ENCODE results near the gene EPHA4.

Gene EPHA4

GRCh38 chr2:221439761-221440479, 132.2 kb downstream of the EPHA4 start:
- no peak for DNase-seq (ENCODE audit: low spot score)

- no peak for DNase-seq (ENCODE audit: low spot score)
Observed at GRCh38 chr2:221437056-221437455, 135.0 kb downstream of the EPHA4 start.

DNA sequence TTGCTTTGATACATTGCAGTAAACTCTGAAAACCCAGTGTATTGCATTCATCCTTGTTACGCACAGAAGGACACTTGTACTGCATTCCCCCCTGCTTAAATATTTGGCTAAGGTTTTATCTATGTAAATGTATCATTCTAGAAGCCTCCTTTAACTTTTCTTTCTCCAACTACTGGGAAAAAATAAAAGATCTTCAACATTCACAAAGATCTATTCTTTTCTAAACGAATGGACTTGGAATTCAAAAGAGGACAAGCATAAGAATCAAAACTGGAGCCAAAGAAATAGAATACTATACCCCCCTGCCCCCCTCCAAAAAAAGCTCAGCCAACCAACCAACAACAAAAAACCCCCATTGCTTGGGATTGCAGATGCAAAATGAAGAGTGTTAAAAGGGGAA, 136.9 kb downstream of the EPHA4 start:
- DNase-seq (ENCODE audit: low spot score): no peak

DNA sequence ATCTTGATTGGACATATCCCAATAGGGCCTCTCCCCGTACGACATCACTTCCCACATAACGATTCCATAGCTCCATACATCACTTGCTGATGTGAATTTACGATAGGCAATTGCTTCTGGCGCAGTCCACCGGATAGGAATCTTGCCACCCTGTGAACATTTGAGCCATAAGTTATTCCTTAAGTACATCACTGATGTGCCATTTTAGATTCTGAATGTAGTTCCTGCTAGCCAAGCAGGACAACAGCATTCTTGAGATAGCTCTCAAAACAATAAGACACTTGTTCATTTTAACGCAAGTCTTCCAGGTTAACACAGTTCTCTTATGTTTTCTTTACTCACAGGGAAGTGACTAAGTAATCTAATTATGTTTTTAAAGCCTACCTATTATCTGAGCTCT, 138.0 kb downstream of the EPHA4 start:
- no peak for DNase-seq (ENCODE audit: low spot score)

DNA sequence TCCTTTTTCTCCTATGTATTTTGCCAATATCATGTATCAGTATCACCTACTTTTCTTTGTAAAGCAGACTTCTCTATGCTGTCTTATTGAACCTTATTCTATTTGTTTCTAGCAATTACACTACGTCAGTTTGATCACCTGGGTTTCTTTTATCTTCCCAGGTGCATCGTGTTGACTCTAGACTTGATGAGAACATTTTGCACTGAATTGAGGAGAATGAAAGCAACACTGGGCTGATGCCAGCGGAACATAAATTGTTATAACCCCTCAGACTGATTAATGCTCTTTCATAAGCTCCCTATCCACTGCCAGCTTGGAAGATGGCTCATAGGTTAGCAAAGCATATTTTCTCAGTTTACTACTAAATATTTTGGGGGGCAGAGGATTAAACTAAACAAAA, 140.6 kb downstream of the EPHA4 start:
- no peak for DNase-seq (ENCODE audit: low spot score)

DNA sequence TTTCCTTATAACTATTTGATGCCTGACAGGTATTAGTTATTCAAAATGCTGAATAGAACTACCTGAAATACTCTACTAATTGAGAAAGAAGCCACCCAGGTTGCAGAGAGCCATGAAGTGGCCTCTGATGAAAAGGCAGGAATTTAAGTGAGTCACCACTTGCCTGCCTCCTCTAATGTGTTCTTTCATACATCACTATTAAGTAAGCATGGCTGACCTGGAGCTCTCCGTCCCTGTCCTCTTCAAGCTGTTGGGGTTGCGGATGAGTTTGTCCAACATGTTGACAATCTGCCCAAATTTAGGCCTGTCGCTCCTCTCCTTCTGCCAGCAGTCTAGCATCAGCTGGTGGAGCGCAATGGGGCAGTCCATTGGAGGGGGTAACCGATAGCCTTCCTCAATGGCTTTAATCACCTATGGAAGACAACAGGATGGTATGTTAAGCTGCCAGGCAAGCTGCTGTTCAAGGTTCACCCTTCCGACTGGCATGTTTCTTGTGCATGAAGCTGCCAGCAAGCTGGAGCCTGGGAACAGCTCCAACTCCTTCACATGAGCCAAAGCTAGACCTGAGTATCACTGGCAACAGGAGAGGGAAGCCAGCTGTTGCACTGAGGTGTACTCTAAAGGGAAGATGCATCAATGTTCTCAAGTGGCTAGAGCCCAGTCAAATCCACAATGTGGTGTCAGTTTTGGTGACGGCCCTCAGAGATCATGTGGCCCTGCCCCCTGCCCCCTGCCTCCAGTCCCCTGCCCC, 142.2 kb downstream of the EPHA4 start:
- DNase-seq (ENCODE audit: low spot score): no peak

DNA sequence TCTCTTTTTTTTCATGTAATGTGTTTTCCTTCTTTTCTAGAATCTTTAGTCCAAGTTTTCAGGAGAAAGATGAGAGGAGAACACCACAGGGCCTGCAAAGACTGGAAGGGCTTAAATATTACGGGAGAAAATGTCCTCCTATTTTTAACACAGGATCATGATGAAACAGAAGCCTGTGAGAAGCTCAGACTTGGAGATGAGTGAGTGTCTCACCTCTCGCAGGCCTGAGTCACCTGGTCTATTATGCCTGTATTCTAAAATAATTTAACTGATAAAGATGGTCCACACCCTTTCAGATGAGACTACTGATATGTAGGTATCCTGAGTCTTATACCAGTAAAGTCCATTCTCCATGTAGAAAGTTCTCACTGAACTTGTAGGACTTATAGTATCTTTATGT, 143.2 kb downstream of the EPHA4 start:
- no peak for DNase-seq (ENCODE audit: low spot score)

- DNase-seq (ENCODE audit: low spot score): no peak
Observed at GRCh38 chr2:221426929-221427328, 145.2 kb downstream of the EPHA4 start.

DNA sequence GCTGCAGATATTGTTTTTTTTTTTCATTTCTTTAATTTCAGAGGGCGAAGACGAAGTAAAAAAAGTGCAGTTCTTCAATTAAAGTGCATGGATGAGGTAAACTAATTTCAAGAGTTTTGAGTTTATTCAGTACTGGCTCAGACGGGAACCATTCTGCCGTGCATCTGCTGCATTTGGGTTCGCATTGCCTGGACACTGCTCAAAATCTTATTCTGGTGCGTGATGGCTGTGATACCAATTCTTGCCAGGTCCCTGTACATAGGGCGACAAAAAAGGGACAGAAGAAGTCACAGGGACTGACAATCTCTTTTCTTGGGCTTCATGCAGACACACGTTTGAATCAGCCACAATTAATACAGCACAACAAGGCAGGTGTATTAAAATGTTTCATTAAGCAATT, 146.2 kb downstream of the EPHA4 start:
- no peak for DNase-seq (ENCODE audit: low spot score)

DNA sequence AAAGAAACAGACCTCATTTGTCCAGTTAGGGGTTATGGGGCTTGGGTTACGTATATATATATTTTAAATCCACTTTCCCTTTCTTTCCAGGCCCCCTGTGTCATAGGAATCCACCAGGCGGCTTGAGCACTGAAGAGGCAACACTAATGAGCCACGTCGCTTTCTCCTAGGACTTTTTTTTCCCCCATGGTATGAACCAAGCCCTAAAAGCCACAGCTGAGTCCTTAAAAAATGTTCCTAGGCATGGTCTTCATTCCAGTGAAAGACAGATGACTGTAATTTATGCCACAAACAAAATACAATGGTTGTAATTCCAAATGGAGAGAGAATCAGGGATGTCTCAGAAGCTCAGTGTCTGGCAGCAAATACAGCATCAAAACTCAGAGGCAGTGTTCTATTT, 146.8 kb downstream of the EPHA4 start:
- DNase-seq (ENCODE audit: low spot score): no peak

DNA sequence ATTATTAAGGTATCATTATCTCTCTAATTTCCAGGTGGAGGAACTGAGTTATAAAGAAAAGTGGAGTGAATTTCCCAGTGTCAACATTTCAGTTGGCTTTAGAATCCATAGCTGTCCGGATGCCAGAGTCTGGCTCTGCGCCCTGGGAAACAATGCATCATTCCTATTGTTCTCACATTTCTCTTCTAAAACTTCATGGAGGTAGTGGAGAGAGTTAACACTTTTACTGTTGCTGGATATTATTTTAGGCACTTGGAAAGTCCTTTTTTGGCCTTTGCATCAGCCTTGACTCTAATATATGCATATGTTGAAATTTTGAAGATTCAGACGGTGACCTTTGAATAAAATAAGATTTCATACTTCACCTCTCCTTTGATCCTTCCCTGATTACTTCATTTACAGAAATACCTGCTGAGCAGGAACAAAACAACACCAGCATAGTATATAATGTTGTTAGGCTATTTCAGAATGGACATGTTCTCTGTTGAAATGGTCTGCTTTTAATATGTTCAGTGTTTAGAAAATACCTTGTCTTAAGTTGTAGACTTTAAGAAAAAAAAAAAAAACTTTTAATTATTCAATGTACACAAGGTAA, 148.8 kb downstream of the EPHA4 start:
- DNase-seq (ENCODE audit: low spot score): no peak

DNA sequence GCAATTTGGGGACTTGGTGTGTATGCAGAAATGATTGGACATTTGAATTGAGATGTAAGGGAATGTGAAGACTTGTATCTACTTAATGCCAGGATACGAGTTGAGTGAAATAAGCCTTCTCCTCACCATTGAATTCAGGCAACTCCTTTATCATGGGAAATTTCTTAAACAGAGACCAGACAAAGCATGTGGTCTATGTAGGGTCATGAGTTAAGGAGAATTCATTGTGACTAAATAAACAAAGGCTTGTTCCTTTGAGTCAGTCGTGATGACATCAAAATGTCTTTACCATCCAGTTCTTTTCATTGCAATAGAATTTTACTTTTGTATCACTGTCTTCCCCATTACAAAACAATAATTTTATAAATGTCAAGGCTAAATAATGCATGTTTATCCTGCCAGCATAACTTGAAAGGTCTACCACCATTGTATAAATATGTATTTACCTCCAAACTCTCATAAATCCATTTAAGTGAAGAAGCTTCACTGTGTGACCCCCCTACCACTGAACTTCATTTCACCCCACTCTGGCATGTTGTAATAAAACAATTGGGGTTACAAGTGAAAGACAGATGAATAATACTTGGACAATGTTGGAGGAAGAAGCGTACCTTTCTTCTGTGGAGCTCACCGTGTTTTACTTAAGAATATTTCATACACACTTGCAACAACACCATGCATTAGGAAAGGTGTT, 149.4 kb downstream of the EPHA4 start:
- no peak for DNase-seq (ENCODE audit: low spot score)

DNA sequence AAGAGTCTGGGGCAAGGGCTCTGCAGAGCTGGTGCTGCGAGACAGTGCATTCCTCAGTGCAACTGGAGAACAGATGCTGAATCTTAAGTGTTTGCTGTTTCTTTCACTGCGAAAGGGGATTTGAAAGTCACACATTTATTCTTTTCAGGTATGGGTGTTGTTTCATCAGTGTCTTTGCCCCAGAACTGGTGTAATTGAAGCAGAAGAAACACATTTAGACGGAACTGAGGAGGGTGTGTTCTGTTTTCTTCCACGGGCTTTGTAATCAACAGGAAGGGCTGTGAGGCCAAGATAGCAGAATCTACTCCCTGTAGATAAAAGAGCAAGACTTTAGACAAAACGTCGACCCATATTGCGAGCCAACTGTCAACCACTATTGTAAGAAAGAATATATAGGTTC, 151.9 kb downstream of the EPHA4 start:
- DNase-seq (ENCODE audit: low spot score): no peak

GRCh38 chr2:221415789-221416188, 156.3 kb downstream of the EPHA4 start:
- DNase-seq (ENCODE audit: low spot score): no peak

GRCh38 chr2:221412978-221413377, 159.1 kb downstream of the EPHA4 start:
- DNase-seq (ENCODE audit: low spot score): no peak

- DNase-seq (ENCODE audit: low spot score): no peak
Observed at GRCh38 chr2:221410487-221410886, 161.6 kb downstream of the EPHA4 start.

DNA sequence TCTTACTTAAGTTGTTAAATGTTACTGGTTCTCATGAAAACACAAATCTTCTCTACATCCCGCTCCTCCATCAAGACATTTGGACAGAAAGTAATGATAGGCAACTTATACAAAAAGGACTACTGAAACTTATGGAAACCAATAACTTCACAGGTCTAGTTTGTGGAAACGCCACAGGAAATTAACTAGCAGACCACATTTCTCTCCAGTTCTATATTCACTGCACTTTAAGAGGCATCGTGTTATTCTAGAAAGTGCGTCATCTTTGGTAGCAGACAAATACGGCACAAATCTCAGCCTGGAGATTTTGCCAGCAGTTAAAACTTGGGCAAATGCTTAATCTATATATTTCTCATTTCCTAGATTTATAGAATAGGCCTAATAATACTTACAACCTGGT, 164.3 kb downstream of the EPHA4 start:
- DNase-seq (ENCODE audit: low spot score): no peak

DNA sequence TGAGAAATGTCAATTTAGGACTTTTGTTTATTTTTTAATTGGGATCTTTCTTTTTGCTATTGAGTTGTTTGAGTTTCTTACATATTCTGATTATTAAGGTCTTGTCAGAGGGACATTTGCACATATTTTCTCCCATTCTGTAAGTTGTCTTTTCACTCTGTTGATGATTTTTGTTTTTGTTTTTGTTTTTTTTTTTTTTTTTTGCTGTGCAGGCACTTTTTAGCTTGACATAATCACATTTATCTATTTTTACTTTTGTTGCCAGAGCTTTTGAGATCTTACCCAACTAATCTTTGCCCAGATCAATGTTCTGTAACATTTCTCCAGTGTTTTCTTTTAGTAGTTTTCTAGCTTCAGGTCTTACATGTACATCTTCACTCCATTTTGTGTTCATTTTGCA, 166.6 kb downstream of the EPHA4 start:
- DNase-seq (ENCODE audit: low spot score): no peak

DNA sequence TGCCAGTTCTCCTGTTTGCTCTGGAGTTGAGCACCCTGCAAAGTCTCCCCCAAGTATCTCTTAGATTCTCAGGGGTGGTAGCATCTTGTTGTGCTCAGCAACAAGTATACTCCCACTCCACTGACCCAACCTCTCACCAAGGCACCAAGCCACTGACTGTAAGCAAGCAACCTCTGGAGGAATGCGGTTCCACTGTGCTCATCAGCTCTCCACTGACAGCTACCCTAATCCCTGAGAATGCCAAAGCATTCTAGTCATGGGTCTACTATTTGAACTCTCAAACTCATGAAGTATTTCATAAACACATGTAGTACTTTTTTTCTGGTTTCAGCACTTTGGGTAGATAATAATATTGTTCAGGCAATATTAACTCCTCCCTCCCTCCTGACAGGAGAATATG, 170.0 kb downstream of the EPHA4 start:
- DNase-seq (ENCODE audit: low spot score): no peak

DNA sequence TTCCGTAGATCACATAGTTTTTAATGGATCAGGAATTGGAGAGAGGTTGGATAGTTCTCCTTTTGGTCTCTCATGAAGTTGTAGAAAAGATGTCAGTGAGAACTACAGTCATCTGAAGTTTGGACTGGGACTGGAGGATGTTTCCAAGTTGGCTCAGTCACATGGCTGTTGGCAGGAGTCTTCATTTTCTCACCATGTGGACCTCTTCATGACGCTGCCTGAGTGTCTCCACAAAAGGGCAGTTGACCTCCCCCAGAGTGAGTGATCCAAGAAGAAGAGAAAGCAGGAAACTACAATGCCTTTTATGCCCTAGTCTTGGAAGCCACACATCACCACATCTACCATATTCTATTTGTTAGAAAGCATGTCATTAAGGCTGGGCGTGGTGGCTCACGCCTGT, 171.7 kb downstream of the EPHA4 start:
- DNase-seq (ENCODE audit: low spot score): no peak

DNA sequence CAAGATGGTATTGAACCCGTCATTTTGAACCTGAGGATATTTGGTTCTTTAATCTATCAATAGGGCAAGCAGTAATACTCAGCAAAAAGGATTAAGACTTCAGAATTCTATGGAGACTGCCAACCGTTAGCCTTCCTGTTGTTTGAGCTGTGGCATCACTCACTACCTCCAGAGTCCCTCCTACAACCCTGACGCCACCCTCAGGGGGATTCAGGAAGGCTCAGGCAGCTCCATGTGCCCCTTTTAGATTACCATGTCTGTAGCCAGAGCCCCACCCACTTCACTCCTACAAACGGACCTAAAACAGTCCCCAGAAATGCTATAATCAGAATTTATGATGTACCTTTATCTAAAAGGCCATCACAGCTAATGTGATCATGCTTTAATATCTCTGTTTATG, 172.9 kb downstream of the EPHA4 start:
- DNase-seq (ENCODE audit: low spot score): no peak

- no peak for DNase-seq (ENCODE audit: low spot score)
Observed at GRCh38 chr2:221397187-221397586, 174.9 kb downstream of the EPHA4 start.

Measured in activated CD4-positive, alpha-beta T cell treated with anti-CD3 and anti-CD28 coated beads, Interleukin-2, Interleukin-4, amounts not matched to agents 100 ng/mL and 50 ng/mL, durations not matched to agents 16 hours and 8 hours (primary cell).